Activated CD4-positive, alpha-beta T cell treated with anti-CD3 and anti-CD28 coated beads, Interleukin-2, Interleukin-4, amounts not matched to agents 100 ng/mL and 50 ng/mL, durations not matched to agents 16 hours and 8 hours (primary cell): ENCODE data around the gene RSPH3.
A peak's percentile ranks its signal among the peaks of the same experiment; 100 is the strongest.
"Not testable (repeated sequence)": the region's sequence is repeated elsewhere in the genome, so short reads cannot be mapped to it uniquely, and the experiment has no call there.

Experiments
- DNase-seq: peaks from one replicate; pipeline ENCODE4 v3.0.0-alpha.2; 2020; ENCODE audit warnings: low spot score

RSPH3 gene

GRCh38 chr6:159023893-159024292 is 23.9 kb upstream of the RSPH3 start:
- DNase-seq, result peak; percentile 40

- no peak for DNase-seq
These were observed 20.0 kb upstream of the RSPH3 start for GRCh38 chr6:159020011-159020410.

DNA sequence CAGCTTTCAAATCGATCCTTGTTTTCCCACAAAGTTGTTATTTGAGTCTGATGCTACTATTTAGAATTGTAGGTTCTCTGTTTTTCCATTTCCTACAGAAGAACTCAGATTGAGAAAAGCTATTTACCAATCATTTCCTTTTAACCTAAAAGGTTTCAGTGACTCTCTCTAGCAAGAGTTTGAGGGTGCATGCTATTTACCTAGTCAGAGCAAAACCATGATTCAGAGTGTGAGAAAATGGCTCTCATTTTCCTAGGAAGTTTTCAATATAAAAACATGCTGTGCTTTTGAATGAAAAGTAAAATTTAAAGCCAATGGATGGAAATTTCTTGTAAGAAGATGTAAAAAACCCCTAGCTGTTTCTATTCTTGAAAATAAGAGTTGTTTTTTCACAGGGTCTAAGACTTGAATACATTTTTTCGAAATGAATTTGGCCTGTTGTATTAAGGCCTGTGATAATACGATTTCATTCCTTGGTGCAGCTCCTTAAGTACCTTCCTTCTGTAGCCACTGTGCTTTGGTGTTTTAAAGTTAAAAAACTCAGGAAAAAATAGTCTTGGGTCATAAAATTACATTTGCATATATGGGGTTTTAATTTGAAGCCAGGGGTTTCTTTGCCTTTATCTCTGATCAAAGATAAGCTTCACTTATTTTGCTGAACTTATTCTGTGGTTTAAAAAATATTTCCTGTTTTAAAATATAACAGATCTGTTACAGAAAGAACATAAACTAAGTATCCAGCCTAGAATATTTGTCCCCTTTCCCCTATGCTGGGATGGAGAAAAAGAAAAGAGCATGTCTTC is 18.0 kb upstream of the RSPH3 start:
- DNase-seq, result peak; percentile 84

GRCh38 chr6:159014406-159014805 is 14.4 kb upstream of the RSPH3 start:
- DNase-seq, result no peak

GRCh38 chr6:159013229-159013628 is 13.2 kb upstream of the RSPH3 start:
- no peak for DNase-seq

- no peak for DNase-seq
These were observed 12.2 kb upstream of the RSPH3 start for GRCh38 chr6:159012201-159012600.

DNA sequence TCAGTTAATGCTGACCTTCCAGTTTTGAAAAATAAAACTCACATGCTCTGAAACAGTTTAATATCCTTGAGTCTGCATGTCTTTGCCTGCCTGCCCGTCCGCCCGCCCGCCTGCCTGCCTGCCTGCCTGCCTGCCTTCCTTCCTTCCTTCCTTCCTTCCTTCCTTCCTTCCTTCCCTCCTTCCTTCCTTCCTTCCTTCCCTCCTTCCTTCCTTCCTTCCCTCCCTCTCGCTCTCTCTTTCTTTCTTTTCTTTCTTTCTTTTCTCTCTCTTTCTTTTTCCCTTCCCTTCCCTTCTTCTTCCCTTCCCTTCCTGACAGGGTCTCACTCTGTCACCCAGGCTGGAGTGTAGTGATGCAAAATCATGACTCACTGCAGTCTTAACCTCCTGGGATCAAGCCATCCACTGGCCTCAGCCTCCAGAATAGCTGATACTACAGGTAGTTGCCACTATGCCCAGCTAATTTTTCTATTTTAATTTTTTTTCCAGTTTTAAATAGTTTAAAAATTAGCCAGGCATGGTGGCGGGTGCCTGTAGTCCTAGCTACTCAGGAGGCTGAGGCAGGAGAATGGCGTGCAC is 10.1 kb upstream of the RSPH3 start:
- DNase-seq, result not testable (repeated sequence)

DNA sequence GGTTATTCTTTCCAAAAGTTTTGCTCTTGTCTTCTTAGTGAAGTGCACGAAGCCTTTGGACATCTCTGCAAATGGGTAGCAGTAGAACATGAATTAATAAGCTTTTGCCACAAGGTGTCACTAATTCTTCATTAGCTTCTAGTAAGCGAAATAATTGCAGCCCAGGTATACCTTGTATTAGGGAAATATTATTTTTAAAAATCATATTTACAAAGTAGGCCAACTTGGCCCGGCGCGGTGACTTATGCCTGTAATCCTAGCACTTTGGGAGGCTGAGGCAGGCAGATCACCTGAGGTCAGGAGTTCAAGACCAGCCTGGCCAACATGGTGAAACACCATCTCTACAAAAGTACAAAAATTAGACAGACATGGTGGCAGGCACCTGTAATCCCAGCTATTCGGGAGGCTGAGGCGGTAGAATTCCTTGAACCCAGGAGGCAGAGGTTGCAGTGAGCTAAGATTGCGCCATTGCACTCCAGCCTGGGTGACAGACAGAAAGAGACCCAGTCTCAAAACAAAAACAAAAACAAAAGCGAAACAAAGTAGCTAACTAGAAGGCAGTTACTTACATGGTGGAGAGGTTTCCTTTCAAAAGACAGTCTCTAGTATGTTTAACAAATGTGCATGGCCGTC is 8.8 kb upstream of the RSPH3 start:
- peak; percentile 59 for DNase-seq

DNA sequence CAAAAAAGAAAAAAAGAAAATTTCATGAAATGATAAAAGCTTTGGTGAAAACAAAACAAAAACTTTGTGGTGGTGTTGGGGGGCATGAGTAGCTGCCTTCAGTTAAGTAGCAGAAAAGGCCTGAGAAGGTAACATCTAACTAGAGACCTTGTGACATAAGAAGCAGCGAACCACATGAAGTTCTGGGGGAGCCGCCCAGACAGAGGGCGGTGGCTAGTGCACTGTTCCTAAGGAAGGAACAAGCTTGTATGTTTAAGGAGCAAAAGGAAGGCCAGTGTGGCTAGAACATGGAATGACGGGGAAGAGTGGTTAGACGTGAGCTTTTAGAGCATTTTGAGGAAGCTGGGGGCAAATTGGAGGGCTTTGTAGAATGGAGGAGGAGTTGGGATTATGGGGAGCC is 7.5 kb upstream of the RSPH3 start:
- DNase-seq, result no peak

- no peak for DNase-seq
These were observed 5.4 kb upstream of the RSPH3 start for GRCh38 chr6:159005436-159005835.

GRCh38 chr6:159004592-159004991 is 4.6 kb upstream of the RSPH3 start:
- no peak for DNase-seq

- DNase-seq, result no peak
These were observed 2.6 kb upstream of the RSPH3 start for GRCh38 chr6:159002432-159003155.

DNA sequence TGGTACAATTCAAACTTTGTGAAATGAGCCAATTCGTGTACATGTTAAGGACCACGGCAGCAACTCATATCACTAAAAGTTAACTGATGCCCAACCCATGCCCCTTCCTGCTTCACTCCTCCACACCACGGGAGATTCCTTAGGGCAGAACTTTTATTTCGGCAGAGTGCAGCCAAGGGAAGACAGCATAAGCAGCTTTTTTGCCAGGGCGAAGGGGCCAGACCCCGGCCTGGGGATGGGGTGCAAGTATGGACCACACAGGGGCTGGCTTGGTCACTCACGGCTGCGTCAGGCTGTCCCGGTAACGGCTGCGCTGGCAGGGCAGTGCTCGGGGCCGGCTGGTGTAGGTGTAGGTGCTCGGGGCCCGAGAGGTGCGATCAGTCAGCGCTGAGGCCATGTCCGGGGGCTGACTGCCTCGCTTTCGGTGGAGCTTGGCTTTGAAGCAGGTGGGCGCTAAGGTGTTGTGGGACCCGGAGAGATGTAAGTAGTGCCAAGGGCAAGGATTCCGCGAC is 792 bp downstream of the RSPH3 start:
- peak; percentile 13 for DNase-seq

DNA sequence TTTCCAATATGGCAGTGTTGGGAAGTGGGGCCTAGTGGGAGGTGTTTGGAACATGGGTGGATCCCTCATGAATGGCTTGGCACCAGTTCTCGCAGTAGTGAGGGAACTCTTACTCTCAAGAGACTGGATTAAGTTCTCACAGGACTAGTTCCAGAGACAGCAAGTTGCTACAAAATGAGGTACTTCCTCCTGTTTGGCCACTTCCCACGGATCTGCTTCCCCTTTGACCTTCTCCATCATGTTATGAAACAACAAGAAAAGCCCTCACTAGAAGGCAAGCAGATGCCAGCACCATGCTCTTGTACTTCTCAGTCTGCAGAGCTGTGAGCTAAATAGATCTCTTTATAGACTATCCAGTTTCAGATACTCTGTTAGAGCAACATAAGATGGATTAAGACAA is 3.1 kb downstream of the RSPH3 start:
- DNase-seq, result no peak

- no peak for DNase-seq
These were observed 6.4 kb downstream of the RSPH3 start for GRCh38 chr6:158993639-158994038.

GRCh38 chr6:158991017-158991723 is 8.8 kb downstream of the RSPH3 start:
- DNase-seq, result no peak

DNA sequence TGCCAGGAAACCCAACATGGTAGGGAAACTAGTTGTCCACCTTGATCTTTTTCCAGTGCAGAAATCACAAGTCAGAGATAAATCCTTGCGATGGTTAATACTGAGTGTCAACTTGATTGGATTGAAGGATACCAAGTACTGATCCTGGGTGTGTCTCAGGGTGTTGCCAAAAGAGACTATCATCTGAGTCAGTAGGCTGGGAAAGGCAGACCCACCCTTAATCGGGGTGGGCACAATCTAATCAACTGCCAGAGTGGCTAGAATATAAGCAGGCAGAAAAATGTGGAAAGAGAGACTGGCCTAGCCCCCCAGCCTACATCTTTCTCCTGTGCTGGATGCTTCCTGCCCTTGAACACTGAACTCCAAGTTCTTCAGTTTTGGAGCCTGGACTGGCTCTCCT is 10.3 kb downstream of the RSPH3 start:
- DNase-seq, result not testable (repeated sequence)

DNA sequence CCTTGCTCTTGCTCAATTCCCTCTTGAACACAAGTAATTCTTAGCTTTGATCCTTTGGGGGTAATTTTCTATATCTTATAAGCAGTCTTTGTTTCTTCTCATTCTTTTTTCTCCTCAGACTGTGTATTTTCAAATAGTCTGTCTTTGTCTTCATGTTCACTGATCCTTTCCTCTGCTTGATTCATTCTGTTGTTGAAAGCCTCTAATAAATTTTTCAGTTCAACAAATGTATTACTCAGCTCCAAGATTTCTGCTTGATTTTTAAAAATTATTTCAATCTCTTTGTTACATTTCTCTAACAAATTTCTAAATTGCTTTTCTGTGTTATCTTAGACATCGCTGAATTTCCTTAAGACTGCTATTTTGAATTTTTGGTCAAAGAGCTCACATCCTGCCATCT is 11.5 kb downstream of the RSPH3 start:
- no peak for DNase-seq

GRCh38 chr6:158987657-158988056 is 12.3 kb downstream of the RSPH3 start:
- peak; percentile 42 for DNase-seq

DNA sequence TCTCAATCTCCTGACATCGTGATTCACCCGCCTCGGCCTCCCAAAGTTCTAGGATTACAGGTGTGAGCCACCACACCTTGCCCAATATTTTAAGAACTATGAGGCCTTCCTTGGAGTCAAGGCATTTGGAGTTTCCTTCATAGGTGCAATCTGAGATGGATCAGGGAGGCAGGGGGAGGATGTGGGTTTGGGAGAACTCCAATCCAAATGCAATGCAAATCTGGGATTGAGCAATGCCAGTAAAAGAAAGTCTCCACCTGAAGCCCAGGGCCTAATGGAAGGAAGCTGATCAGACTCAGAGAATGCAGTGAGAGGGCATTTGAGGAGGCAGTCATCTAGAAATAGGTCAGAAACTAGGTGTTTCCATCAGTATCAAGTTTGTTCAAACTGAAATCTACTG is 21.2 kb downstream of the RSPH3 start:
- no peak for DNase-seq

- DNase-seq, result no peak
These were observed 22.6 kb downstream of the RSPH3 start for GRCh38 chr6:158977382-158977781.
